ENCODE data around the gene MBOAT7. TPM values are rescaled to one million over a fixed set of nuclear protein-coding genes. Genes with fewer than 3 reads are reported as not detected.

The MBOAT7 gene
- total and polyA plus RNA-seq, 8 donors = 14.1 to 1,215 (median 48.7) TPM

DNA sequence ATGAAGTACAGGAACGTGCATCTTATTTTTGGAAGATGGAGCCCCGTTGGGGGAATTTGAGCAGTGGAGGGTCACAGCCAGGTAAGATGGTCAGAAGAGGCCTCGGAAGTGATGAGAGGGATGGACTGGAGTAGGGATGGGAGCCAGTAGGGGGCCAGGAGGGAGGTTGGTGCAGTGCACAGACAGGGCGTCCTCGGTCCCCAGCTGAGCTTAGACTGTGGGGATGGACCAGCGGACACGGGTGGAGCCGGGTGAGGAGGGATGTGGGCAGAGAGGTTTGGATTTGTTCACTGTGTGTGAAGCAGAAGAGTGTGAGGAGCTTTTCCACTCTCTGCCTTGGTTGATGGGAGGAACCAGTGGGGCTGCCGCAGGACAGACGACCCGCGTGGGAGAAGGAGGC is 21.9 kb upstream of the MBOAT7 start:
- peak overlapping the region; percentile 7 to 94 (median 84) for H3K27ac ChIP-seq
- no peaks in the 10 kb centered on the region for H3K9me3 ChIP-seq
- peaks cover 18 to 27% (median 26%) of the 10 kb centered on the region in 4 donors for H3K36me3 ChIP-seq
- 81 to 86% (median 82%) methylated on average over 12 of the region's 12 CpGs for WGBS, 5 donors
- no peak for DNase-seq
- H3K4me1 ChIP-seq = peaks cover 46 to 52% (median 51%) of the 10 kb centered on the region in 4 donors
- H3K4me3 ChIP-seq = no peak overlapping the region
- intact Hi-C loops (cut with DNase I; ENCODE audit: low total_unique reads) = no loop called here
- no peaks in the 10 kb centered on the region for H3K27me3 ChIP-seq
- TF ChIP-seq POLR2AphosphoS5 (IDR thresholded peaks at IDR 0.05) = no peak
- TF ChIP-seq CTCF (IDR thresholded peaks at IDR 0.05) = no peak
- TF ChIP-seq POLR2A (IDR thresholded peaks at IDR 0.05) = no peak
- no peak for TF ChIP-seq EP300 (IDR thresholded peaks at IDR 0.05)

- H3K27me3 ChIP-seq = no peaks in the 10 kb centered on the region
- intact Hi-C loops (cut with DNase I; ENCODE audit: low total_unique reads) = no loop called here
- TF ChIP-seq CTCF (IDR thresholded peaks at IDR 0.05) (no peak), POLR2A (IDR thresholded peaks at IDR 0.05) (no peak), EP300 (IDR thresholded peaks at IDR 0.05) (no peak), POLR2AphosphoS5 (IDR thresholded peaks at IDR 0.05) (peak; percentile 74 to 98 (median 83))
- H3K9me3 ChIP-seq = no peaks in the 10 kb centered on the region
- peak overlapping the region; percentile 81 to 94 (median 89) for H3K27ac ChIP-seq
- H3K4me3 ChIP-seq = peak overlapping the region in 1 of 4 donors; percentile 15
- peaks cover 52 to 65% (median 64%) of the 10 kb centered on the region in 4 donors for H3K4me1 ChIP-seq
- 7 to 23% (median 17%) methylated on average over 10 of the region's 10 CpGs for WGBS, 5 donors
- H3K36me3 ChIP-seq = peaks cover 31 to 40% (median 37%) of the 10 kb centered on the region in 4 donors
- peak; percentile 97 for DNase-seq
These were observed 20.6 kb upstream of the MBOAT7 start for GRCh38 chr19:54209811-54210494.

DNA sequence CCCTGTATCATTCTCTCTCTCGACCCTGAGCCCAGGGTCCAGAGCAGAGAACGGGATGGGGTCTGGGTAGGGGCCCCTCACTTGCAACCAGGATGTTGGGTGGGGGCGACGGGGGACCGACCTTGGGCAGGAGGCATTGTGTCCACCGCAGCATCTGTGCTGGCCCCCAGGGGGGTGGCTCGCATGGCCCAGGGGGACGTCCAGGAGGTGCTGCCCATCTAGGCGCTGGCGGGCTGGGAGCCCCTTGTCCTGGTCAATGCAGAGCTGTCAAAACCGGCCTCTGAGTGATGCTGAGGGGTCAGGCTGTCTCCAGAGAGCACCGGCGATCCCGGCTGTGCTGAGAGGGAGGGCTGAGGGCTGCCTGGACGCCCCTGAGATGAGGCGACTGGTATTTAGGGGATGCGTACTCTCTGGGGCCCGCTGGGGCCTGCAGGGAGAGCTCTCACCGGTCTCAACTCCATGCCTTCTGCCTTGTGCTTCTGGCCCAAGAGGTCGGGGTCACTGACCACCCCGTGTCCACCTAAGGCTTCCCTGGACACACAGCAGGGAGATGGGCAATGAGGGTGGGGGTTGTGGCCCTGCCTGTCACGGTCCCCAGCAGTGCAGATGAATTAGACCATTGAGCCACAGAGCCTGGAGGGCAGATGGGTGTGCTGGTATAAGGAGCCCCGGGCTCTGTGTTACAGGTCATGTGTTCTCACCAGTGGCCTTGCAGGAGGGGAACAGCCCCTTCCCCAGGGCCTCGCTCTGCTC is 19.9 kb upstream of the MBOAT7 start:
- no peaks in the 10 kb centered on the region for H3K9me3 ChIP-seq
- DNase-seq = no peak
- H3K4me3 ChIP-seq = peak overlapping the region in 1 of 4 donors; percentile 15
- intact Hi-C loops (cut with DNase I; ENCODE audit: low total_unique reads) = no loop called here
- TF ChIP-seq POLR2AphosphoS5 (IDR thresholded peaks at IDR 0.05) = no peak
- 34 to 56% (median 50%) methylated on average over 5 to 24 of the region's 24 CpGs for WGBS, 5 donors
- H3K4me1 ChIP-seq = peaks cover 58 to 72% (median 71%) of the 10 kb centered on the region in 4 donors
- peaks cover 35 to 47% (median 44%) of the 10 kb centered on the region in 4 donors for H3K36me3 ChIP-seq
- no peaks in the 10 kb centered on the region for H3K27me3 ChIP-seq
- peak overlapping the region; percentile 81 to 94 (median 89) for H3K27ac ChIP-seq

DNA sequence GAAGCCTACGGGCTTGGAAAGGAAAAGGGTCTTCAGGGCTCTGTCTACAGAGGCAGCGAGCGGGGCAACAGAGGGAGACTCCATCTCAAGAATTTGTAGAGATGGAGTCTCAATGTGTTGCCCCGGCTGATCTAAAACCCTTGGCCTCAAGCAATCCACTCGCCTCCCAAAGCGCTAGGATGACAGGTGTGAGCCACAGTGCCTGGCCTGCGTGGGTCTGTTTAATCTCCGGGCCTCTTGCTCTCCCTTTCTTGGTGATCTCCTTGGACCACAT is 19.3 kb upstream of the MBOAT7 start:
- WGBS, 5 donors = 62 to 77% (median 65%) methylated on average over 7 to 8 of the region's 8 CpGs

More for the DNA sequence above, 19.3 kb upstream of the MBOAT7 start:
- Histone ChIP-seq H3K36me3 (peaks cover 39 to 52% (median 49%) of the 10 kb centered on the region in 4 donors), H3K27me3 (no peaks in the 10 kb centered on the region), H3K9me3 (no peaks in the 10 kb centered on the region), H3K4me3 (peak overlapping the region in 1 of 4 donors; percentile 19), H3K4me1 (peaks cover 63 to 77% (median 76%) of the 10 kb centered on the region in 4 donors), H3K27ac (peak overlapping the region; percentile 81 to 94 (median 89))
- no peak for TF ChIP-seq POLR2A (IDR thresholded peaks at IDR 0.05)
- no peak for TF ChIP-seq CTCF (IDR thresholded peaks at IDR 0.05)
- TF ChIP-seq POLR2AphosphoS5 (IDR thresholded peaks at IDR 0.05) = no peak
- TF ChIP-seq EP300 (IDR thresholded peaks at IDR 0.05) = no peak
- peak in 1 of 2 donors; percentile 24 for DNase-seq
- intact Hi-C loops (cut with DNase I; ENCODE audit: low total_unique reads) = no loop called here

Measured in stomach (tissue), 9 donors.